GM19455 (cell line): ENCODE results near the gene GLIS1.

Experiments
- ATAC-seq: cut with Tn5 transposase; IDR thresholded peaks from one replicate; pipeline ENCODE4 v1.9.1; 2021; ENCODE audit not compliant: unreplicated experiment

Gene GLIS1

DNA sequence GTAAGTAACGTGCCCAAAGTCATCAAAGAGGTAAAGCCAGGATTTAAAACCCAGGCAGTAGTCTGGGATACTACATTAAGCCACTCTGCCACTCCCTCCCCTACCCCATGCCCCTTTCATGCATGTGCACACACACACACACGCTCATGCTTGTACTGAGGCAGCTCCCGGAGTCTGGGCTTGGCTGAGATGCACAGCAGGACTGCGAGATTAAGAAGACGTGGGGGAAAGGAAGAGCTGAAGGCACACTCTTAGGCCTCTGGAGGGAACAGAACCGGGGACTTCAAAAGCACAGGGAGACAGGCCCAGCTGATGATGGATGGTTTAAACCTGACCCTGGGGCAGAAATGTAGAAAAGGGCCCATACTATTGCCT is 98.3 kb downstream of the GLIS1 start:
- no peak for ATAC-seq

DNA sequence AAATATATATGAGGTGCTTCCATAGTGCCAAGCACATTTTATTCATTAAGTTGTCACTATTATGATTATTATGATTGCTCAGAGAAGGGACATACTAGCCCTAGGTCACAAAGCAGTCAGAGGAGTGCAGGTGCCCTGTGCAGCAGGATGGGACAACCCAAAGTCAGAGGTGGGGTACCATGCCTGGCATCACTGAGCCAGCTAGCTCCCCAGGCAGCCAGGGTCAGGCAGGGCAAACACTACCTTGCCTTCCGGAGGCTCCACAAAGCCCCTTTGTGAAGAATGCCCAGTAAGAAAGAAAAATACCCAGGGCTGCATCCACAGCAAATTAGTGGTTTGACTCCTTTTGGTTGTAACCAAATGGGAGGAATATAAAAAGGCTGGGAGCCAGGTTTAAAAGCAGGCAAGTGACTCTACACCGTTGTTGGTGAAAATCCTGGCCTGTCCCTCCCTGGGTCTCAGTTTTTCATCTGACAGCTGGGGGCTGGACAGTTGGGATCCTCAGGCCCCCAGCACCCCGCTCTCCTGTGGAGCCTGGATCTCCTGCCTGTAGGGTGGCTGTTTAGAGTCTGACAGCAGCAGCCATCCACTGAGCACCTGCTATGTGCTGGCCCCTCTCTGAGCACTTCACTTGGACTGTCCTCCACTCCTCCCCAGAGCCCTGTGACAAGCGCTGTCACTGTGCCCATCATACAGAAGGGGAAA is 98.8 kb downstream of the GLIS1 start:
- no peak for ATAC-seq

DNA sequence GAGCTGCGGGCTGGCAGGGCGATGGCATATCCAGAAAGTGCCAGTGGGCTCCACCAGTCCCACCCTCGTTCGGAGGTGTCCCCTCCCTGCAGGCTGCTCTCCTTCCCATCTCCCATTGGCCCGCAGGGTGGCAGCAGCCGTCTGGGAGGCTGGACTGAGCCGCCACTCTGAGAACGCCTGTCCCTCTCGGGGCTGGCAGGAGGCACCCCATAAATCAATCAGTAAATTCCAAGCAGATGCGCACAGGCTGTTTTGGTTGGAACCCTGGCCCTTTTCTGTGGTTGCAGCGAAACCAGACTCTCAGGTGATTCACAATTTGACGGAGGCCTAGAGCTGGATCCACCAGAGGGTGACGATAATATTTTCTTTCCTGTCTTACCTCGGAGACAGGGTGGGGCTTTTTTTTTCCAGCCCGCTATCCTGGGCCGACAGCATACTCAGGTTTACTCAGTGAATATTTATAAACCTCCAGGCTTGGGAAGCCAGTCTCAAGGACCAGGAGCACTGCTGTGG is 99.7 kb downstream of the GLIS1 start:
- no peak for ATAC-seq

DNA sequence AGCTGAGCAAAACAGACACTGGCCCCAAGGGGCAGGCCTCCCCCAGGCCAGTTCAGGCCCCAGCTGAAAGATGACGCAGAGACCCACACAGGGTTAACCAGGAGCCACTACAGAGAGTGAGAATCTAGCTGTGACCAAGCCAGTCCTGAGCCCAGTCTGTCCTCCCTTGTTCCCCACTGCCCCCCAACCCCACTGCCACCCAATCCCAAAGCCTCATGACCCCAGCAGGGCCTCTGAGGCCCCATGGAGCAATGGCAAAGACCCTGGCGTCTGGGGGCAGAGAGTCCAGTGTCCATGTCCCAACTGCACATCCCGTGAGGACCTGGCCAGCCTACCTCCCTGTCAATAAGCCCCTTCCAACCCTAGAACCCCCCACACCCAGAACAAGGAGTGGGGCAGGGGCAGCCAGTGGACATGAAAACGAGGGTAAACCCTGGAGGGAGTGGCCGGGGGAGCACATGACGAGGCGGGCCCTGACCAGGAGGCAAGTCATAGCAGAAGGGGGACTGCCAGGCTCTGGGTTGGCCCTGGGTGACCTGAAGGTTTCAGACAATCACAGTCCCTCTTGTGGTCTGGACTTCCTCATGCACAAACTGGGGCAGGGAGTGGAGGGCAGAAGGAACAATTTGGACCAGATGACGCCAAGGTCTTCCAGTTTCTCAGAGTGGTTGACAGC is 100.5 kb downstream of the GLIS1 start:
- no peak for ATAC-seq

DNA sequence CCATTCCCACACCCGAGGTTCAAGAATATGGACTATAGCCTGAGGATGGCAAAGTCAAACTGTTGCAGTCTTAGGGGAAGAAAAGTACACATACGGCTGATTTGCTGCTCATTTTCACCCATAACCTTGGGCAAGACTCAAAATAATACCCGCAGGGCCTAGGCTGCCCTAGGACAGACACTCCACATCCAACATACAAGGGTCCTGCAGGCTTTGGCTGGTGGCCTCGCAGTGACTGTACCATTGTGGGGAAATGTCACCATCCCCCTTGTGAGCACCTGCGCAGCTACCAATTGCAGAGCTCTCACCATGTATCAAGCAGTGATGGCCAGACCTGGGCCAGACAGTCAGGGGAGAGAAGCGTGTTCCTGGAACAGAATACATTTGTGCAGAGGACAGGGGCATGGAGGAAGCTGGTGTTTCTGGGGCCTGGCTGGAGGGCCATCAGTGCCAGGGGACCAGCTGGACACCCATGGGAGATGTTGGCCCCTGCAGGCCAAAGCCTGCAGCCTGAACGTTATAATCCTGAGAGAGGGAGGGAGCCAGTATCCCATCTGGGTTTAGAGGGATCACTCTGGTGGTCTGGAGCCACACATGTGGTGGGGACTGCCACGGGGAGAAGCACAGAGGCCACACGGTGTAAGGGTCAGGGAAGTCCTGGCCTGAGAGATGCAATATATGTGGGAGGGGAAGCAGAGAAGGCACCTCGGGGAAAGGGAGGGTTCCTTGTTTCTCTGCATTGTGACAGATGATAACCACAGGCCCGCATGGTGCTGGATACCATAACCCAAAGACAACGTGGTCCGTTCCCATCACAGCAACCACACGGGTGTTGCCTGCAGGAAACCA is 101.2 kb downstream of the GLIS1 start:
- ATAC-seq: no peak

DNA sequence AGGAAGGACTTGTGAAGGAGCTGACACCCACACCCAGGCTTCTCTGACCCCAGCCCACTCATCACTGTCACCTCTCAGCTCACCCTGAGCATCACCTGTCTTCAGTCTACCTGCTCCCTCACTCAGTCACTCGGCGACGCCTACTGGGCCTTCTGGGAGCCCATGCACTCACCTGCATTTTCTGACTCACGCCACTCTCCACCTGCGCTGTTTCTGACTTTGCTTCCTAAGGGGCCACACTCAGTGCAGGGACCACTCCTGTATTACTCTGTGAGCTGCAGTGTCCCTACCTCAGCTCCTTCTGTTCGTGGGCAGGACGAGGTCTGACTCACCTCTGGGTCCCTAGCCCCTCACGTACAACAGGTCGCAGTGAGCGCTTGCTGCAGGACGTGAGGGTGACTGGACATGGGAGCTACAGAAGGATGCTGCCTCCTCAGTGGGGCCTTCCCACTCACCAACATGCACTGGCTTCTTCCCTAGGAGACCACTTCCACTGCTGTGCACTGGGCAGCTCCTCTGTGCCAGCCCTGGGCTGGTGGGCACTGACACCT is 102.3 kb downstream of the GLIS1 start:
- ATAC-seq: no peak

DNA sequence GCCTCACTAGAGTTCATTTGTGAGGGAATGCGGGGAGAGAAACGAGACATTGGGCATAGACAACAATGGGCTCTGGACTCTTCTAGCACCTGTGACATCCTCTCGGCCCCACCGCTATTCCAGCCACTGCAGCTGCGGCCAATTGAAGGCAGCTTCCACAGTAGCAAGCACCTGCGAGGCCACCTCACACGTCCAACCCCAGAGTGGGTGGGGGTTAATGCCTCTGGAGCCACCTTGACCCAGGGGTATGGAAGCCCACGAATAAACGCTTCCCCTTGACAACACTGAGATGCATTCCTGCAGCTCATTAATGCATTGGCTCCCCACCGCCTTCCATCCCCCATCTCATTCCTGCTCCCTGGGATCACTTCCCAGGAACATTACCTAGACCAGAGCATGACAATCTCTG is 104.4 kb downstream of the GLIS1 start:
- no peak for ATAC-seq

DNA sequence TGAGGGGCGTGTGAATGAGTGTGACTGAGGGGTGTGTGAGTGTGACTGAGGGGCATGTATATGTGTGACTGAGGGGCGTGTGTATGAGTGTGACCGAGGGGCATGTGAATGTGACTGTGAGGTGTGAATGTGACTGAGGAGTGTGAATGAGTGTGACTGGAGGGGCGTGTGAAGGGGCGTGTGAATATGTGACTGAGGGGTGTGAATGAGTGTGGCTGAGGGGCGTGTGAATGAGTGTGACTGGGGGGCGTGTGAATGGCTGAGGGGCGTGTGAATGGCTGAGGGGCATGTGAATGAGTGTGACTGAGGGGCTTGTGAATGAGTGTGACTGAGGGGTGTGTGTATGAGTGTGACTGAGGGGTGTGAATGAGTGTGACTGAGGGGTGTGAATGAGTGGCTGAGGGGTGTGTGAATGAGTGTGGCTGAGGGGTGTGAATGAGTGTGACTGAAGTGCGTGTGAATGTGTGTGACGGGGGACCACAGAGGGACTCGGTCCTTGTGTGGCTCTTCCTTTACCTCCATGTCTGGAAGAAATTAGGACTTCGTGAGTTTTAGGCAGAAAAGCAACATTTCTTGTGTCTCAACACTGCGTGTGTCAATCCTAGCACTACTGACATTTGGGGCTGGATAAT is 105.8 kb downstream of the GLIS1 start:
- ATAC-seq: no peak

DNA sequence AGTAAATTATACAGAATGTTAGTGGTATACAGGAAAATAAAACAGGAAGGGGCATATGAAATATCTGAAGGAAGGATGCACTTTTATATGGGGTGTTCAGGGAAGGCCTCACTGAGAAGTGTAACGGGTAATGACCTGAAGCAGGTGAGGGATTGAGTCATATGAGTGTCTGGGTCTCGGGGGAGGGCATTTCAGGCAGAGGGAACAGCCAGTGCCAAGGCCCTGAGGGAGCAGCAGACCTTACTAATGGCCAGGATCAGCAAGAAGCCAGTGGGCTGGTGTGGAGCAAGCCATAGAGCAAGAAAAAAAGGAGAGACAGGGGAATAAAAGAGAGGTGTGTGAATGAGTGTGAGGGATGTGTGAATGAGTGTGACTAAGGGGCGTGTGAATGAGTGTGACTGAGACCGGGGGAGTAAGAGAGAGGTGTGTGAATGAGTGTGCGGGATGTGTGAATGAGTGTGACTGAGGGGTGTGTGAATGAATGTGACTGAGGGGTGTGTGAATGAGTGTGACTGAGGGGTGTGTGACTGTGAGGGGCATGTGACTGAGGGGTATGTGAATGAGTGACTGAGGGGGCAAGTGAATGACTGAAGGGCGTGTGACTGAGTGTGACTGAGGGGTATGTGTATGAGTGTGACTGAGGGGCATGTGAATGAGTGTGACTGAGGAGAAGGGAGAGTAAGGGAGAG is 107.2 kb downstream of the GLIS1 start:
- no peak for ATAC-seq

DNA sequence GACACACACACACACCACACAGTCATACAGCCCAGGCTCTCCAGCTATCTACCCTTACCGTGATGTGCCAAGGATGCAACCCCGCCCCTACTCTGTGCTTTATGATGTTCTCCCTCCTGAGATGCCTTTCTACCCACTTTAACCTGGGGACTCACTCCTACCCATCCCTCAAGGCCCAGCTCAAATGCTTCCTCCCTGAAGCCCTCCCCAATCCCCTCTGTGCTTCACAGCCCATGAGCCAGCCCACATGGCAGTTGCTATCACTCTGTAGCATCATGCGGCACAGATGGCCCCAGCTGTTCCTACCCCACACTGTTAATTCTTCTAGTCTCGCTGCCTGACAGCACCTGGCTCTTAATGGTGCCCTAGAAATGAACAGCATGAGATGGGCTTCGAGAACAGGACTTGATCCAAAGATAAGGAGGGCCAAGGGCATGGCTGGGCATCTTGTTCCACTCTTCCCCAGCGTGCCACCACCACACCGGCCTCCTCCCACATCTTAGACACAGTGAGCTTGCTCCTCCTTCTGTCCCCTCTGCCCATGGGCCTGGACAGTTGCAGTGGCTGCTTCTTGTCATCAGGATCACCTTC is 109.8 kb downstream of the GLIS1 start:
- no peak for ATAC-seq

DNA sequence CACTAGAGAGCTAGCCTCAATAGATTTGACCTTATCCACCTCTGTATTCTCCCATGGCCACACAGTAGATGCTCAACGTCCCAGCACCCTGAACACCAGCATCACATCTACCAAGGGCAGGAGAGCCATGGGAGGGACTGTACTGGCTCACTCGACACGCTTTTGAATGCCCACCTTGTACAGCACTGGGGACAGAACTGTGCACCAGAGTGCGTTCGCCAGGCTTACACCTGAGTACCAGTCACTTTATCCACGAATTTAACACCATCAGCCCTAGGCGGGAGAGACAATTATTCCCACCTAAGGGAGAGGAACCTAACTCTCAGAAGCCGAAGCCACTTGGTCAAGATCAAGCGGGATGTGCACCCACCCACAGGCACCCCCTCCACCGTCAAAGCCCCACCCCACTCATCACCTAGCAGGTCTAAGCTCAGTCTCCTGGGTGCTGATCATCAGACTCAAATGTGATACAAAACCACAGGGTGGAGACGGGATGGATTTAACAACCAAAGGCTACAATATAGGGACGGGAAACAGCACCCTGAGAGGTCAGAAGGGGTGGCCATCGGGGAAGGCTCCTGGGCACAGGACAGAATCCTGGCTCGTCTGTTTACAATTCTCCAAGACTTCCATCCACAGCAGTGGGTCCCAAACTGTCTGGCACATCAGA is 110.5 kb downstream of the GLIS1 start:
- no peak for ATAC-seq

DNA sequence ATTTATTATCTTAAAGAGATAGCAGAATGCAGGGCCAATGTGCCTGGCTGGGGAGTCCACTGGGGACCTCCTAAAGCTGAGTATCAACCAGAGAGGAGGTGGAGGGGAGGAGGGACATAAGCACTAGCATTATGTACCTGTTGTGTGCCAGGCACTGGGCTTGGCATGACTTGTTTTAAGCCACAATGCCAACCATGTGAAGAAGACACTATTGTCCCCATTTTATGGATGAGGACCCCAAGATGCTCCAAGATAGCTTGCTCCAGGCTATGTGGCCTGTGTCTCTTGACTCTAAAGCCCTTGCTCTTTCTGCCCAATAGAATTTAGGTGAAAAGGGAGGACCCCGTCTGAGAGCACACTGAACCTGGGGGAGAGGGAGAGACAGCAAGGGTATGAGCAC is 111.3 kb downstream of the GLIS1 start:
- ATAC-seq: no peak

DNA sequence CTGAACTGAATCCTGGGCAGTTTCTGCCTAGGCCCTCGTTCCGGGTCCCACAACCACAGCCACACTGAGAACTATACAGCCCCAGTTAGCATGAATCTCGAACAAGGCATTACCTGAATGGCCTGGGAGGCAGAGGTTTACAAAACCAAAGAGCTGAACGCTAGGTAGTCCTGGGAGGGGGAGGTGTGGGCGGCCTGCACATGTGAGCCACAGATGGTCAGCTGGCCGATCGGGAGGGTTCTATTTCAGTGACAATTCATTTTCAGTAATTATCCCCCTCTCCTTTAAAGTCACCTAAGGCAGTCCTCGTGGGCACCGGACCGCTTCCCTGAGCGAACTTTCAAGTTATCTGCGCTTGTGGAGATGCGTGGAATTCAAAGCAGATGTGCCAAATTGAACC is 111.9 kb downstream of the GLIS1 start:
- ATAC-seq: no peak

DNA sequence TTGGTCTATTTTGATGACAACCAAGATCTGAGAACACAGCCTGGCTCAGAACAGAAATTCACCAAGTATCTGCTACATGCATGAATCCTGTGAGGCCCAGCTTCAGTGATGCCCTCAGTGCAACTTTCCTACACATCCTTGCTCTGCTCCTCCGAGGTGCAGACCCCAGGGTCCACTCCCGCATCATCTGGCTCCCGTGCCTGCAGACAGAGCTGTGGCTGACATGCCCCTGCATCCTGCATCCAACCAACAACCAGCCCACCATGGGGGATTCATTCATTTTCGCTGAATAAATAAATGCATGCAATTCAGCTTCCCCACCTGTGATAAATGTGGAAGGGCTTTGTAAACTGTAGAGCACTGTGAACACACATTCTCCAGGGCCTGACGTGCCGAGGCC is 112.3 kb downstream of the GLIS1 start:
- ATAC-seq: no peak

DNA sequence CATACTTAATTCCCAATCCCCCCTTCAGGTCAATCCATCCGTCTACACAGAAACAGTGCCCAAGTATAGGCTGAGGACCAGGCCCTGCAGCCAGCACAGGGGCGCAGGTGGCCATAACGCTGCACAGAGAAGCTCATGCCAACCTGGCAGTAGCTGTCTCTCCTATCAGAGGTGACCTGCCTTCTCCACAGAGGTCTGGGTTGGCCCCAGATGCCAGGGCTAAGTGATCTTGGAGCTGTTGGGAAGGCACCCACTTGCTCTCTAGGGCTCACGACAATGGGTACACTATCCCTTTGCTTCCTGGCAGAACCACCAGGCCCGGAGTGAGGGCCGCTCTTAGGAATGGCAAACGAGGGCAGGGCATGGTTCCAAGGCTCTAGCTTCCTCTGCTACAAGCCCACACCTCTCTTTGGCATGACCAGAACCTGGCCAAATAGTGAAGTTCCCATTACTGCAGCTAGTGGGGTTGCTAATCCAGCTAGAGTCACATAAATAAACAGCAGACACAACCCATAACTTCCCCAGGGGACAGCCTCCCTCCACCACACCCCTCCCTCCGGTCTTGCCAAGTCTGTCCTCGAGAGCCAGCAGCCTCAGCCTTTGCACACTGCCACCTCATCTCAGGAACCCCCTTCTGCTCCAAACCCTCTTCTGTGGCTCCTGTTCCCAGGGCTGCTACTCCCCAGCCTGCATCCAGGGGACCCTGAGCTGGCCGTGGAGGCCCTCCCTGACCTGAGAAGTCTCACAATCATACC is 113.0 kb downstream of the GLIS1 start:
- ATAC-seq: no peak

DNA sequence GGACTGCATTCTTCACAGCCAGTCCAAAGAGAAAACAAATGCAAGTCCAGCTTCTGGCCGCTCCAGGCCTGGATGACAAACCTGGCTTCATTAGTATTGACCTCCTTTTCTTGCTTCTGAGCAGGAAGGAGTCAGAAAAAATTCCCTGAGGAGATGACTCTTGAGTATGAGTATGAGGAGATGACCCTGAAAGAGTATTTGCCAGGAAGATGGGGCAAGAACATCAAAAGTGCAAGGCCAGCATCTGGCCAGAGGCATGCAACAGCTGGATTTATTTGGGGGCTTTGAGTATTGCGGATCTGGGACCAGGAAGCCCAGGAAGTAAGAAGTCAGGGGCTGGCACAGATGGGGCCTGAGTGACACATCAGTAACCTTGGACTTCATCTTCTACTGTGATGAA is 113.9 kb downstream of the GLIS1 start:
- no peak for ATAC-seq

DNA sequence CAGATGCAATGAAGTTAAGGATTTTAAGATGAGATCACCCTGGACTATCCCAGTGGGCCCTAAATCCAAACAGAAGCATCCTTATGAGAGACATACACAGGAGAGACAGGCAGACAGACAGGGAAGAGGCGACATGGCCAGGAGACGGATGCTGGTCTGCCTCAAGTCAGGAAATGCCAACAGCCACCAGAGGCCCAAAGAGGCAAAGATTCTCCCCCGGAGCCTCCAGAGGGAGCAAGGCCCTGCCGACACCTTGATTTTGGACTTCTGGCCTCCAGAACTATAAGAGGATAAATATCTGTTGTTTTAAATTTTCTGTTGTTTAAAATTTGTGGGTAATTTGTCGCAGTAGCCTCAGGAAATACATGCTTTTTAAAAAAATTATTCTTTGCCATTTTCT is 116.4 kb downstream of the GLIS1 start:
- no peak for ATAC-seq

DNA sequence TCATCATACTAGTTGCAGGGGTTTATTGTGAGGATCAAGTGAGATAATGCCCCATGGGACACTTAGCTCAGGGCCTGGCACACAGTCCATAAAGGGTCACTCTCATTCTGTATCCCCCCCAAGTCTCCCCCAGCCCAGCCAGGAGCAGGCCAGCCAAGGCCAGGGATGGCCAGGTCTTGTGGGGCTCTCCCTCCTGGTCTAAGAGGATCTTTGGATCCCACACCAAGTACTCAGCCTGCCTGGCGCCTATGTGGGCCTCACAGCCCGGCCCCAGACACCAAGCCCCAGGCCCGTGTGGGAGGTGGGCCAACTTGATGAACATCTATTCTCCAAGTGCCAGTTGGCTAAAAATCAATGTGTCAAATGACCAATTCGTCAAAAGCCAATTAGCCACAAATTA is 117.8 kb downstream of the GLIS1 start:
- no peak for ATAC-seq
